Measurements from ENCODE around the gene MRPL46. TPM values are rescaled to one million over a fixed set of nuclear protein-coding genes. Genes with fewer than 3 reads are reported as not detected.

Gene MRPL46
- total and polyA plus RNA-seq, 2 experiments from 2014 or later = 20.9 to 39.1 TPM

DNA sequence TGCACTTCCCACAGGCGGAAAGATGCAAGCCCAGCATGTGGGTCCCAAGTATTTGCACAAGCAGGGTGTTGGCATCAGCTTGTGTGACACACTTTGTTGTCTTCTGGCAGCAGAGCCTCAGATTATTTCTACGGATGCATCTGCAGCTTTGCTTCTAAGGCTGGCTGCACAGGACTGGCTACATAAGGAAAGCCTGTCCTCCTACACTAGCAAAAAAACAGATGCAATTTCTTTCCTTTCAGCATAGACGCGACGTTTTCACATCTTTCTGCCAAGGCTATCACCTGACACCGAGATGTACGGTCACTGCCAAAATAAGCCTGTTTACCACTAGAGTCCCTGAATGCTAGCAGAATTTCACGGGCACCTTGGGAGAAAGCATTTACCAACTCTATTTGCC is 13.8 kb upstream of the MRPL46 start (continued):
- TF ChIP-seq, protein P1, sequence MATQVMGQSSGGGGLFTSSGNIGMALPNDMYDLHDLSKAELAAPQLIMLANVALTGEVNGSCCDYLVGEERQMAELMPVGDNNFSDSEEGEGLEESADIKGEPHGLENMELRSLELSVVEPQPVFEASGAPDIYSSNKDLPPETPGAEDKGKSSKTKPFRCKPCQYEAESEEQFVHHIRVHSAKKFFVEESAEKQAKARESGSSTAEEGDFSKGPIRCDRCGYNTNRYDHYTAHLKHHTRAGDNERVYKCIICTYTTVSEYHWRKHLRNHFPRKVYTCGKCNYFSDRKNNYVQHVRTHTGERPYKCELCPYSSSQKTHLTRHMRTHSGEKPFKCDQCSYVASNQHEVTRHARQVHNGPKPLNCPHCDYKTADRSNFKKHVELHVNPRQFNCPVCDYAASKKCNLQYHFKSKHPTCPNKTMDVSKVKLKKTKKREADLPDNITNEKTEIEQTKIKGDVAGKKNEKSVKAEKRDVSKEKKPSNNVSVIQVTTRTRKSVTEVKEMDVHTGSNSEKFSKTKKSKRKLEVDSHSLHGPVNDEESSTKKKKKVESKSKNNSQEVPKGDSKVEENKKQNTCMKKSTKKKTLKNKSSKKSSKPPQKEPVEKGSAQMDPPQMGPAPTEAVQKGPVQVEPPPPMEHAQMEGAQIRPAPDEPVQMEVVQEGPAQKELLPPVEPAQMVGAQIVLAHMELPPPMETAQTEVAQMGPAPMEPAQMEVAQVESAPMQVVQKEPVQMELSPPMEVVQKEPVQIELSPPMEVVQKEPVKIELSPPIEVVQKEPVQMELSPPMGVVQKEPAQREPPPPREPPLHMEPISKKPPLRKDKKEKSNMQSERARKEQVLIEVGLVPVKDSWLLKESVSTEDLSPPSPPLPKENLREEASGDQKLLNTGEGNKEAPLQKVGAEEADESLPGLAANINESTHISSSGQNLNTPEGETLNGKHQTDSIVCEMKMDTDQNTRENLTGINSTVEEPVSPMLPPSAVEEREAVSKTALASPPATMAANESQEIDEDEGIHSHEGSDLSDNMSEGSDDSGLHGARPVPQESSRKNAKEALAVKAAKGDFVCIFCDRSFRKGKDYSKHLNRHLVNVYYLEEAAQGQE (IDR thresholded peaks at IDR 0.05; ENCODE audit: unreplicated experiment) = no peak
- TF ChIP-seq ZNF114 (CRISPR knock-in tag; IDR thresholded peaks at IDR 0.05) (no peak), POLR2AphosphoS5 (IDR thresholded peaks at IDR 0.05; ENCODE audit: low read depth) (no peak)

DNA sequence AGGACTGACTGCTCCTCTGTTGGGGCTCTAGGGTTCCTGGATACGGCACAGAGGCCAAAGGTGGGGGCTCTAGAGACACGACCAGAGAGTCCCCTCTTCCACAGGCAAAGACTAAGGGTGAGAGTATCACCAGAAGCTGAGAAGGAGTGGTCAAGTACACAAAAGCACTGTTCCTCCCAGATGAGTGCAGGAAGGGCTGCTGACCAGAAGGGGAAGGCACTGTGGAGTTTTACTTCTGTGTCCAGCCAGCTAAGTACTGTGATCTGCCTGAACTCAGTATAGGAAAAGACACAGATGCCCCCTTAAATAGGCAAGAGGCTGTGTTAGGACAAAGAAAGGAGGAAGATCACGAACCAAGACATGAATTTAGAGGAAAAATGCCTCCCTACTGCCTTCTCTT is 12.0 kb upstream of the MRPL46 start:
- Mint-ChIP-seq H3K27me3 (ENCODE audit: insufficient read depth, low read depth, poor library complexity) (peaks cover 4% of the 10 kb centered on the region), H3K4me3 (no peak overlapping the region), H3K36me3 (ENCODE audit: low read depth) (peaks cover 28% of the 10 kb centered on the region; the same call in 2 of the 3 replicates), H3K27ac (no peak overlapping the region), H3K4me1 (peaks cover 6% of the 10 kb centered on the region), H3K9me3 (no peaks in the 10 kb centered on the region)
- no peak overlapping the region for H2AFZ ChIP-seq
- 0 out of 2 replicates have a peak, but pooled peaks cover 3% of the 10 kb centered on the region for H3F3A ChIP-seq (replicated peaks; ENCODE audit: low read depth)
- peaks cover 5% of the 10 kb centered on the region; the same call in 1 of the 2 replicates for H3K4me1 ChIP-seq (ENCODE audit: insufficient read depth)
- no peak overlapping the region for H3K4me3 ChIP-seq
- H4K20me1 ChIP-seq (replicated peaks; ENCODE audit: insufficient read depth) = no peaks in the 10 kb centered on the region
- no peak overlapping the region for H3K27ac ChIP-seq (ENCODE audit: low read depth)
- no peaks in the 10 kb centered on the region for H3K79me2 ChIP-seq (replicated peaks; ENCODE audit: insufficient read depth)
- no peaks in the 10 kb centered on the region for H3K27me3 ChIP-seq (ENCODE audit: insufficient read depth)
- no peak overlapping the region for H3K4me2 ChIP-seq
- H3K36me3 ChIP-seq (ENCODE audit: insufficient read depth) = no peaks in the 10 kb centered on the region; the same call in 1 of the 2 replicates
- ATAC-seq = no peak; the same call in 1 of the 3 replicates
- TF ChIP-seq, protein P2, sequence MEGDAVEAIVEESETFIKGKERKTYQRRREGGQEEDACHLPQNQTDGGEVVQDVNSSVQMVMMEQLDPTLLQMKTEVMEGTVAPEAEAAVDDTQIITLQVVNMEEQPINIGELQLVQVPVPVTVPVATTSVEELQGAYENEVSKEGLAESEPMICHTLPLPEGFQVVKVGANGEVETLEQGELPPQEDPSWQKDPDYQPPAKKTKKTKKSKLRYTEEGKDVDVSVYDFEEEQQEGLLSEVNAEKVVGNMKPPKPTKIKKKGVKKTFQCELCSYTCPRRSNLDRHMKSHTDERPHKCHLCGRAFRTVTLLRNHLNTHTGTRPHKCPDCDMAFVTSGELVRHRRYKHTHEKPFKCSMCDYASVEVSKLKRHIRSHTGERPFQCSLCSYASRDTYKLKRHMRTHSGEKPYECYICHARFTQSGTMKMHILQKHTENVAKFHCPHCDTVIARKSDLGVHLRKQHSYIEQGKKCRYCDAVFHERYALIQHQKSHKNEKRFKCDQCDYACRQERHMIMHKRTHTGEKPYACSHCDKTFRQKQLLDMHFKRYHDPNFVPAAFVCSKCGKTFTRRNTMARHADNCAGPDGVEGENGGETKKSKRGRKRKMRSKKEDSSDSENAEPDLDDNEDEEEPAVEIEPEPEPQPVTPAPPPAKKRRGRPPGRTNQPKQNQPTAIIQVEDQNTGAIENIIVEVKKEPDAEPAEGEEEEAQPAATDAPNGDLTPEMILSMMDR (conservative IDR thresholded peaks at IDR 0.05; ENCODE audit: low read depth in 2 of 2) = peak in 1 of 2 experiments; percentile 13; a peak in 2 of 4 replicates
- TF ChIP-seq, protein P1 (IDR thresholded peaks at IDR 0.05; ENCODE audit: unreplicated experiment) = no peak
- no peaks in the 10 kb centered on the region for H3K9me2 ChIP-seq (ENCODE audit: insufficient read depth)
- DNase-seq (ENCODE audit: low spot score) = no peak
